Activated naive CD8-positive, alpha-beta T cell treated with anti-CD3 and anti-CD28 coated beads, Interleukin-2, amount 10 ng/mL, durations not matched to agents 7 days and 5 days (primary cell): ENCODE results near the gene RHOBTB1. TPM values are rescaled to one million over a fixed set of nuclear protein-coding genes. Genes with fewer than 3 reads are reported as not detected.

Experiments
- ATAC-seq: fragments of 150-1000 bp; cut with Tn5 transposase; one replicate; pipeline ENCODE4 v1.10.0; 2021; ENCODE audit warnings: low read depth, moderate library complexity
- POLR2A ChIA-PET: fragments of 350-600 bp; sonication (Branson Sonifier 250); formaldehyde crosslinking; loops from one replicate; lab custom pipeline; 2021; ENCODE audit warnings: antibody characterized with exemption; lab: Charles Lee
- DNase-seq: peaks from one replicate; pipeline ENCODE4 v3.0.0; 2021
- H3K27ac Mint-ChIP-seq: one replicate; pipeline ENCODE4 v1.8.0; 2022; ENCODE audit warnings: mild to moderate bottlenecking, mixed read lengths
- H3K27me3 Mint-ChIP-seq: one replicate; pipeline ENCODE4 v1.8.0; 2022; ENCODE audit warnings: mild to moderate bottlenecking, moderate library complexity, mixed read lengths
- H3K36me3 Mint-ChIP-seq: one replicate; pipeline ENCODE4 v1.8.0; 2021; ENCODE audit warnings: mild to moderate bottlenecking, mixed read lengths
- H3K4me1 Mint-ChIP-seq: one replicate; pipeline ENCODE4 v1.8.0; 2021; ENCODE audit warnings: mixed read lengths
- H3K4me3 Mint-ChIP-seq: one replicate; pipeline ENCODE4 v1.8.0; 2022; ENCODE audit warnings: mild to moderate bottlenecking, moderate library complexity, mixed read lengths
- H3K9me3 Mint-ChIP-seq: one replicate; pipeline ENCODE4 v1.8.0; 2021; ENCODE audit warnings: mixed read lengths
- total RNA-seq, 2 experiments: library from RNA; stranded (reverse); gene quantifications; one replicate each; pipeline ENCODE4 v1.2.3, GENCODE V29; 2021

The RHOBTB1 gene
- total RNA-seq, 2 experiments from 2014 or later, result not detected

GRCh38 chr10:60872451-60872850 lies 71.5 kb downstream of the RHOBTB1 start:
- Mint-ChIP-seq H3K4me3 (no peak overlapping the region), H3K27ac (no peak overlapping the region), H3K9me3 (no peaks in the 10 kb centered on the region), H3K4me1 (no peaks in the 10 kb centered on the region), H3K27me3 (no peaks in the 10 kb centered on the region), H3K36me3 (no peaks in the 10 kb centered on the region)
- POLR2A ChIA-PET, result no interaction called here
- DNase-seq (no peak), ATAC-seq (no peak)

GRCh38 chr10:60871215-60871614 lies 72.8 kb downstream of the RHOBTB1 start:
- Mint-ChIP-seq H3K4me1 (no peaks in the 10 kb centered on the region), H3K36me3 (no peaks in the 10 kb centered on the region), H3K27ac (no peak overlapping the region), H3K9me3 (no peaks in the 10 kb centered on the region), H3K4me3 (no peak overlapping the region), H3K27me3 (no peaks in the 10 kb centered on the region)
- ATAC-seq (no peak), DNase-seq (no peak)
- POLR2A ChIA-PET, result no interaction called here

- Mint-ChIP-seq H3K9me3 (no peaks in the 10 kb centered on the region), H3K27me3 (no peaks in the 10 kb centered on the region), H3K36me3 (no peaks in the 10 kb centered on the region), H3K4me1 (no peaks in the 10 kb centered on the region), H3K27ac (no peak overlapping the region), H3K4me3 (no peak overlapping the region)
- POLR2A ChIA-PET, result no interaction called here
- DNase-seq (no peak), ATAC-seq (no peak)
Measured at GRCh38 chr10:60870803-60871202, 73.2 kb downstream of the RHOBTB1 start.

GRCh38 chr10:60870416-60870728 lies 73.6 kb downstream of the RHOBTB1 start:
- Mint-ChIP-seq H3K4me1 (no peaks in the 10 kb centered on the region), H3K27ac (no peak overlapping the region), H3K27me3 (no peaks in the 10 kb centered on the region), H3K36me3 (no peaks in the 10 kb centered on the region), H3K4me3 (no peak overlapping the region), H3K9me3 (no peaks in the 10 kb centered on the region)
- POLR2A ChIA-PET, result no interaction called here
- no peak for ATAC-seq
- no peak for DNase-seq

GRCh38 chr10:60869652-60870415 lies 74.2 kb downstream of the RHOBTB1 start:
- Mint-ChIP-seq H3K36me3 (no peaks in the 10 kb centered on the region), H3K4me1 (no peaks in the 10 kb centered on the region), H3K27me3 (no peaks in the 10 kb centered on the region), H3K27ac (no peak overlapping the region), H3K4me3 (no peak overlapping the region), H3K9me3 (no peaks in the 10 kb centered on the region)
- ATAC-seq, result no peak
- no peak for DNase-seq
- POLR2A ChIA-PET, result no interaction called here

- no peak for ATAC-seq
- POLR2A ChIA-PET, result no interaction called here
- Mint-ChIP-seq H3K4me3 (no peak overlapping the region), H3K27me3 (no peaks in the 10 kb centered on the region), H3K36me3 (no peaks in the 10 kb centered on the region), H3K9me3 (no peaks in the 10 kb centered on the region), H3K27ac (no peak overlapping the region), H3K4me1 (no peaks in the 10 kb centered on the region)
- DNase-seq, result no peak
Measured at GRCh38 chr10:60868946-60869345, 75.0 kb downstream of the RHOBTB1 start.

GRCh38 chr10:60865198-60865783 lies 78.7 kb downstream of the RHOBTB1 start:
- H3K27me3 Mint-ChIP-seq, result peaks cover 5% of the 10 kb centered on the region
- no peak overlapping the region for H3K4me3 Mint-ChIP-seq
- H3K9me3 Mint-ChIP-seq, result no peaks in the 10 kb centered on the region
- H3K36me3 Mint-ChIP-seq, result no peaks in the 10 kb centered on the region
- DNase-seq (no peak), ATAC-seq (no peak)
- no peaks in the 10 kb centered on the region for H3K4me1 Mint-ChIP-seq
- POLR2A ChIA-PET, result no interaction called here
- H3K27ac Mint-ChIP-seq, result no peak overlapping the region

- H3K36me3 Mint-ChIP-seq, result no peaks in the 10 kb centered on the region
- H3K4me3 Mint-ChIP-seq, result no peak overlapping the region
- H3K9me3 Mint-ChIP-seq, result no peaks in the 10 kb centered on the region
- POLR2A ChIA-PET, result no interaction called here
- no peak for ATAC-seq
- H3K27me3 Mint-ChIP-seq, result peaks cover 5% of the 10 kb centered on the region
- H3K27ac Mint-ChIP-seq, result no peak overlapping the region
- no peaks in the 10 kb centered on the region for H3K4me1 Mint-ChIP-seq
- no peak for DNase-seq
Measured at GRCh38 chr10:60863796-60864195, 80.2 kb downstream of the RHOBTB1 start.

GRCh38 chr10:60862517-60862916 lies 81.5 kb downstream of the RHOBTB1 start:
- H3K27ac Mint-ChIP-seq, result no peak overlapping the region
- H3K4me1 Mint-ChIP-seq, result no peaks in the 10 kb centered on the region
- no peak overlapping the region for H3K4me3 Mint-ChIP-seq
- POLR2A ChIA-PET, result no interaction called here
- DNase-seq, result no peak
- no peak for ATAC-seq
- H3K36me3 Mint-ChIP-seq, result no peaks in the 10 kb centered on the region
- peaks cover 5% of the 10 kb centered on the region for H3K27me3 Mint-ChIP-seq
- no peaks in the 10 kb centered on the region for H3K9me3 Mint-ChIP-seq

GRCh38 chr10:60856405-60856804 lies 87.6 kb downstream of the RHOBTB1 start:
- Mint-ChIP-seq H3K27ac (no peak overlapping the region), H3K4me3 (no peak overlapping the region), H3K9me3 (no peaks in the 10 kb centered on the region), H3K27me3 (peaks cover 3% of the 10 kb centered on the region), H3K4me1 (no peaks in the 10 kb centered on the region), H3K36me3 (no peaks in the 10 kb centered on the region)
- POLR2A ChIA-PET, result no interaction called here
- no peak for ATAC-seq
- DNase-seq, result no peak

GRCh38 chr10:60853637-60854036 lies 90.3 kb downstream of the RHOBTB1 start:
- no peak overlapping the region for H3K27ac Mint-ChIP-seq
- no peaks in the 10 kb centered on the region for H3K36me3 Mint-ChIP-seq
- POLR2A ChIA-PET, result no interaction called here
- DNase-seq, result no peak
- no peaks in the 10 kb centered on the region for H3K4me1 Mint-ChIP-seq
- no peaks in the 10 kb centered on the region for H3K9me3 Mint-ChIP-seq
- peaks cover 4% of the 10 kb centered on the region for H3K27me3 Mint-ChIP-seq
- H3K4me3 Mint-ChIP-seq, result no peak overlapping the region
- no peak for ATAC-seq

GRCh38 chr10:60853107-60853506 lies 90.9 kb downstream of the RHOBTB1 start:
- Mint-ChIP-seq H3K4me3 (no peak overlapping the region), H3K36me3 (no peaks in the 10 kb centered on the region), H3K4me1 (no peaks in the 10 kb centered on the region), H3K9me3 (no peaks in the 10 kb centered on the region), H3K27ac (no peak overlapping the region), H3K27me3 (peaks cover 5% of the 10 kb centered on the region)
- POLR2A ChIA-PET, result no interaction called here
- DNase-seq (no peak), ATAC-seq (no peak)

- H3K9me3 Mint-ChIP-seq, result no peaks in the 10 kb centered on the region
- DNase-seq, result no peak
- peaks cover 7% of the 10 kb centered on the region for H3K27me3 Mint-ChIP-seq
- no peaks in the 10 kb centered on the region for H3K4me1 Mint-ChIP-seq
- H3K36me3 Mint-ChIP-seq, result no peaks in the 10 kb centered on the region
- H3K4me3 Mint-ChIP-seq, result no peak overlapping the region
- H3K27ac Mint-ChIP-seq, result no peak overlapping the region
- POLR2A ChIA-PET, result no interaction called here
- no peak for ATAC-seq
Measured at GRCh38 chr10:60849740-60850139, 94.2 kb downstream of the RHOBTB1 start.

GRCh38 chr10:60849217-60849616 lies 94.8 kb downstream of the RHOBTB1 start:
- POLR2A ChIA-PET, result no interaction called here
- DNase-seq, result no peak
- Mint-ChIP-seq H3K36me3 (no peaks in the 10 kb centered on the region), H3K9me3 (no peaks in the 10 kb centered on the region), H3K4me3 (no peak overlapping the region), H3K27ac (no peak overlapping the region), H3K27me3 (peaks cover 4% of the 10 kb centered on the region), H3K4me1 (no peaks in the 10 kb centered on the region)
- no peak for ATAC-seq
